IPS DF 19.7 (cell line): ENCODE data around the gene ABTB2.

Experiments
- DNase-seq: peaks from one replicate; pipeline ENCODE4 v3.0.0-alpha.2; 2013; ENCODE audit warnings: low read depth, low spot score

Gene ABTB2

GRCh38 chr11:34105957-34106504, 251.8 kb downstream of the ABTB2 start:
- no peak for DNase-seq

GRCh38 chr11:34105079-34105956, 252.5 kb downstream of the ABTB2 start, which contains the start of gene NAT10:
TSS of gene NAT10 (plus strand) at chr11:34105629. CDS start at chr11:34108226, 2,597 bp downstream.
- peak; percentile 99 for DNase-seq

- no peak for DNase-seq
These were observed 253.1 kb downstream of the ABTB2 start for GRCh38 chr11:34104680-34105078.
